Vagina (tissue), 2 donors: ENCODE measurements around the gene DCDC2.

Source experiments
- CTCF ChIP-seq, 3 experiments: fragments of 450-650 bp in 2 of 3; fragments of 200-600 bp in 1 of 3; sonication (generic) in 1 of 3; IDR thresholded peaks; one replicate each; pipeline ENCODE4 v1.5.1; 2017 to 2019; ENCODE audit warnings: antibody characterized with exemption in 3 of 3, mild to moderate bottlenecking in 2 of 3, moderate library complexity in 2 of 3
- POLR2AphosphoS5 ChIP-seq, 2 donors: sonication (generic); formaldehyde crosslinking; IDR thresholded peaks; one replicate each; pipeline ENCODE4 v1.9.0; 2017; ENCODE audit warnings: antibody characterized with exemption in 2 of 2, mild to moderate bottlenecking in 2 of 2, low read depth in 1 of 2; ENCODE audit not compliant: insufficient read depth in 1 of 2

GRCh38 chr6:24306038-24306437, 51.8 kb downstream of the DCDC2 start:
- no peak for TF ChIP-seq CTCF (IDR thresholded peaks at IDR 0.05)
- TF ChIP-seq POLR2AphosphoS5 (IDR thresholded peaks at IDR 0.05; ENCODE audit: insufficient read depth in 1 of 2, low read depth in 1 of 2) = no peak
